Measurements from ENCODE around the gene CALML3. TPM values are rescaled to one million over a fixed set of nuclear protein-coding genes. Genes with fewer than 3 reads are reported as not detected.

Gene CALML3
- total and polyA plus RNA-seq, 10 donors, result 0.10 TPM; not detected in 9

GRCh38 chr10:5565671-5566581 lies 41.2 kb downstream of the CALML3 start:
- Histone ChIP-seq H3K36me3 (no peaks in the 10 kb centered on the region), H3K4me3 (no peak overlapping the region), H3K4me1 (no peaks in the 10 kb centered on the region), H3K27ac (no peak overlapping the region), H3K9me3 (no peaks in the 10 kb centered on the region), H3K27me3 (replicated peaks in 1 of 7) (peaks cover 0 to 16% (median 0%) of the 10 kb centered on the region in 7 donors)
- intact Hi-C loops (cut with DNase I; ENCODE audit: low total_unique reads), result no loop called here
- DNase-seq, result peak; percentile 65
- TF ChIP-seq POLR2AphosphoS5 (IDR thresholded peaks at IDR 0.05) (no peak), POLR2A (IDR thresholded peaks at IDR 0.05) (no peak), CTCF (IDR thresholded peaks at IDR 0.05 in 8 of 11, conservative IDR thresholded peaks at IDR 0.05 in 3 of 11) (no peak)
- WGBS, 5 donors, result 75 to 87% (median 82%) methylated on average over 21 to 23 of the region's 23 CpGs

- no peak for DNase-seq
- Histone ChIP-seq H3K36me3 (no peaks in the 10 kb centered on the region), H3K4me1 (no peaks in the 10 kb centered on the region), H3K27me3 (replicated peaks in 1 of 7) (peaks cover 0 to 15% (median 0%) of the 10 kb centered on the region in 7 donors), H3K27ac (no peak overlapping the region), H3K4me3 (no peak overlapping the region), H3K9me3 (no peaks in the 10 kb centered on the region)
- TF ChIP-seq POLR2A (IDR thresholded peaks at IDR 0.05) (no peak), CTCF (IDR thresholded peaks at IDR 0.05 in 8 of 11, conservative IDR thresholded peaks at IDR 0.05 in 3 of 11) (no peak), POLR2AphosphoS5 (IDR thresholded peaks at IDR 0.05) (no peak)
- WGBS, 5 donors, result 73 to 83% (median 81%) methylated on average over 3 of the region's 3 CpGs
- intact Hi-C loops (cut with DNase I; ENCODE audit: low total_unique reads), result no loop called here
Observed at GRCh38 chr10:5566614-5567013, 41.9 kb downstream of the CALML3 start.

GRCh38 chr10:5567477-5567876 lies 42.7 kb downstream of the CALML3 start:
- H3K4me1 ChIP-seq, result no peaks in the 10 kb centered on the region
- H3K27ac ChIP-seq, result no peak overlapping the region
- no peak overlapping the region for H3K4me3 ChIP-seq
- no peak for DNase-seq
- peaks cover 0 to 15% (median 0%) of the 10 kb centered on the region in 7 donors for H3K27me3 ChIP-seq (replicated peaks in 1 of 7)
- H3K9me3 ChIP-seq, result no peaks in the 10 kb centered on the region
- 90 to 95% (median 93%) methylated on average over 2 of the region's 2 CpGs for WGBS, 5 donors
- no peak for TF ChIP-seq CTCF (IDR thresholded peaks at IDR 0.05 in 8 of 11, conservative IDR thresholded peaks at IDR 0.05 in 3 of 11)
- no peak for TF ChIP-seq POLR2A (IDR thresholded peaks at IDR 0.05)
- TF ChIP-seq POLR2AphosphoS5 (IDR thresholded peaks at IDR 0.05), result no peak
- intact Hi-C loops (cut with DNase I; ENCODE audit: low total_unique reads), result no loop called here
- H3K36me3 ChIP-seq, result no peaks in the 10 kb centered on the region

- H3K36me3 ChIP-seq, result no peaks in the 10 kb centered on the region
- WGBS, 5 donors, result 88 to 97% (median 89%) methylated on average over 2 of the region's 2 CpGs
- H3K27ac ChIP-seq, result no peak overlapping the region
- H3K4me1 ChIP-seq, result no peaks in the 10 kb centered on the region
- H3K9me3 ChIP-seq, result no peaks in the 10 kb centered on the region
- TF ChIP-seq POLR2A (IDR thresholded peaks at IDR 0.05) (no peak), POLR2AphosphoS5 (IDR thresholded peaks at IDR 0.05) (no peak), CTCF (IDR thresholded peaks at IDR 0.05 in 8 of 11, conservative IDR thresholded peaks at IDR 0.05 in 3 of 11) (no peak)
- intact Hi-C loops (cut with DNase I; ENCODE audit: low total_unique reads), result no loop called here
- peaks cover 0 to 4% (median 0%) of the 10 kb centered on the region in 7 donors for H3K27me3 ChIP-seq (replicated peaks in 1 of 7)
- DNase-seq, result no peak
- H3K4me3 ChIP-seq, result no peak overlapping the region
Observed at GRCh38 chr10:5568984-5569383, 44.2 kb downstream of the CALML3 start.

Measured in spleen (tissue), 11 donors.